22Rv1 (cell line): ENCODE measurements around the gene TMED7.

ENCODE experiments used
- ZFX ChIP-seq: fragments of 450-650 bp; IDR thresholded peaks from 2 replicates; pipeline ENCODE4 v1.6.1; 2017; ENCODE audit warnings: antibody characterized with exemption, borderline replicate concordance
- TF ChIP-seq, protein P1 (sequence below): fragments of 450-650 bp; IDR thresholded peaks from 2 replicates; pipeline ENCODE4 v1.5.1; 2017; ENCODE audit warnings: mild to moderate bottlenecking

DNA sequence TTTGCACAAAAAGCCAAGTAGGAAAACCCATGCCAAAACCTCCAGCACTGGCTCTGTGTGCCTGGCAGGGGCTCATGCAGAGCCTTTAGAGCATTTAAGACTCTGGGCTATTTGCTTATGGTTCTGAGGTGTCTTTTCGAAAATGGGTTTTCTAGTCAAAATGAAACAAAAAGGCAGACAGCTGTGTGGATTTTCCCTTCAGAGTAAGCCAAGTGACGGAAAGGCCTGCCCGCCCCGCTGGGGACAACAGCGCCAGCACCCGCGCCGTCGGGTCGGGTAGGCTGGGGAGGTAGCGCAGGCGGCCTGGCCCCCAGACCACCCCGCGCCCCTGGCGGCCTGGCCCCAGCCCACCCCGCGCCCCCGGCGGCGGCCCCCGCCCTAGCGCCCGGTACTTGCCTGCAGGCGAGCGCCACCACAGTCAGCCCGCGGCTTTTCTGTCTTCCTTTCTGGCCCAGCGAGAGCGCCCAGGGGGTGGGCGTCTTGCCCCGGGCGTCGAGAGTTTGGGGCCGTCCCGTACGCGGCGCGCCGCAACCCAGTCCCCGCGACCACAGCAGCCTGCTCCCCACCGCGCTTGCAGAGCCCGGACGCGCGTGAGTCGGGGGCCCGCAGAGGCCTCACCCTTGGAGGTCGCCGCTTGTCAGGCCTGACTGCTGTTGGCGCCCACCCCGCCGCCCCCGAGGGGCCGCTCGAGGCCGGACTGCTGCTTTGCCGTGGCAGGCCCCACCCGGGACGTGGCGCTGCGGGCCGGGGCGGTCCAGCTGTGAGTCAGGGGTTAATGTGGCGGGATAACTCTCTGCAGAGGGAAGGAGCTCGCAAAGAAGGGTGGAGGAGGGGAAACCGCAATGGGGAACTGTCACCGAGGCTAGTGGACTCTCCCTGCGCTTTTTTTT lies 23.9 kb downstream of the TMED7 start, which contains the start of gene TICAM2:
- TF ChIP-seq, protein P1, sequence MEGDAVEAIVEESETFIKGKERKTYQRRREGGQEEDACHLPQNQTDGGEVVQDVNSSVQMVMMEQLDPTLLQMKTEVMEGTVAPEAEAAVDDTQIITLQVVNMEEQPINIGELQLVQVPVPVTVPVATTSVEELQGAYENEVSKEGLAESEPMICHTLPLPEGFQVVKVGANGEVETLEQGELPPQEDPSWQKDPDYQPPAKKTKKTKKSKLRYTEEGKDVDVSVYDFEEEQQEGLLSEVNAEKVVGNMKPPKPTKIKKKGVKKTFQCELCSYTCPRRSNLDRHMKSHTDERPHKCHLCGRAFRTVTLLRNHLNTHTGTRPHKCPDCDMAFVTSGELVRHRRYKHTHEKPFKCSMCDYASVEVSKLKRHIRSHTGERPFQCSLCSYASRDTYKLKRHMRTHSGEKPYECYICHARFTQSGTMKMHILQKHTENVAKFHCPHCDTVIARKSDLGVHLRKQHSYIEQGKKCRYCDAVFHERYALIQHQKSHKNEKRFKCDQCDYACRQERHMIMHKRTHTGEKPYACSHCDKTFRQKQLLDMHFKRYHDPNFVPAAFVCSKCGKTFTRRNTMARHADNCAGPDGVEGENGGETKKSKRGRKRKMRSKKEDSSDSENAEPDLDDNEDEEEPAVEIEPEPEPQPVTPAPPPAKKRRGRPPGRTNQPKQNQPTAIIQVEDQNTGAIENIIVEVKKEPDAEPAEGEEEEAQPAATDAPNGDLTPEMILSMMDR: no peak
- no peak for TF ChIP-seq ZFX
